Small intestine (tissue), 7 donors: ENCODE results near the gene DSCAML1. TPM values are rescaled to one million over a fixed set of nuclear protein-coding genes. Genes with fewer than 3 reads are reported as not detected.

ENCODE experiments used
- DNase-seq, 2 donors: peaks; one replicate each; pipeline versions ENCODE4 v3.0.0 to v3.0.0-alpha.2; 2013
- FAIRE-seq: peaks from 2 replicates; lab custom pipeline; 2012; peaks lifted over from hg19 to GRCh38; lab: Jason Lieb, UNC
- H3K27ac ChIP-seq, 3 donors: one replicate each; pipeline ENCODE4 v1.5.1; 2013; ENCODE audit warnings: low read length in 2 of 3, mild to moderate bottlenecking in 2 of 3, control low read depth in 1 of 3, inconsistent platforms in 1 of 3, low read depth in 1 of 3, moderate library complexity in 1 of 3
- H3K27me3 ChIP-seq, 3 donors: one replicate each; pipeline ENCODE4 v1.6.1; 2013; ENCODE audit warnings: low read length in 3 of 3, inconsistent platforms in 1 of 3; ENCODE audit not compliant: control insufficient read depth in 3 of 3, insufficient read depth in 3 of 3
- H3K36me3 ChIP-seq, 3 donors: one replicate each; pipeline ENCODE4 v1.6.1; 2013; ENCODE audit warnings: low read length in 3 of 3, inconsistent platforms in 1 of 3, low read depth in 1 of 3, mild to moderate bottlenecking in 1 of 3, moderate library complexity in 1 of 3; ENCODE audit not compliant: control insufficient read depth in 3 of 3, insufficient read depth in 2 of 3
- H3K4me1 ChIP-seq, 3 donors: one replicate each; pipeline ENCODE4 v1.6.1; 2013; ENCODE audit warnings: low read length in 2 of 3, inconsistent platforms in 1 of 3, low read depth in 1 of 3, mild to moderate bottlenecking in 1 of 3, moderate library complexity in 1 of 3; ENCODE audit not compliant: control insufficient read depth in 3 of 3, insufficient read depth in 2 of 3
- H3K4me3 ChIP-seq, 3 donors: one replicate each; pipeline ENCODE4 v1.5.1; 2013; ENCODE audit warnings: low read length in 3 of 3, control low read depth in 1 of 3, inconsistent platforms in 1 of 3, low read depth in 1 of 3, mild to moderate bottlenecking in 1 of 3, moderate library complexity in 1 of 3
- H3K9me3 ChIP-seq, 2 donors: one replicate each; pipeline ENCODE4 v1.6.1; 2013; ENCODE audit warnings: low read depth in 1 of 2, low read length in 1 of 2; ENCODE audit not compliant: control insufficient read depth in 2 of 2, insufficient read depth in 1 of 2
- WGBS, 3 donors: extraction: QIAGEN DNeasy Blood & Tissue Kit; methylation state at CpG; one replicate each; pipeline ENCODE4 v1.1.7; 2013; 5-methylcytosine and 5-hydroxymethylcytosine counted together
- polyA plus RNA-seq, 4 donors: library from polyadenylated mRNA; stranded (reverse) in 3 of 4; unstranded in 1 of 4; fragments of 200-250 nt in 3 of 4; fragments of 120-200 nt in 1 of 4; gene quantifications; one replicate each; pipeline versions ENCODE4 v1.2.1 to v1.2.3, GENCODE V29; 2013
- donor health status: healthy with polysubstance abuse.
- donor health status: control.
- donor health status: control.
- donor health status: Bipolar disorder and iron deficiency.
- donor health status: healthy.

DSCAML1 gene
- polyA plus RNA-seq, 4 donors: under 0.01 to 3.3 (median 0.22) TPM; not detected in 1

- Histone ChIP-seq H3K27ac (no peak overlapping the region), H3K4me1 (no peaks in the 10 kb centered on the region), H3K27me3 (peaks cover 0 to 3% (median 0%) of the 10 kb centered on the region in 3 donors), H3K36me3 (no peaks in the 10 kb centered on the region), H3K4me3 (no peak overlapping the region), H3K9me3 (no peaks in the 10 kb centered on the region)
- WGBS, 3 donors: 60 to 78% (median 72%) methylated on average over 7 of the region's 7 CpGs
- FAIRE-seq (no peak), DNase-seq (no peak)
These were observed 184.8 kb downstream of the DSCAML1 start for GRCh38 chr11:117612177-117612576.

DNA sequence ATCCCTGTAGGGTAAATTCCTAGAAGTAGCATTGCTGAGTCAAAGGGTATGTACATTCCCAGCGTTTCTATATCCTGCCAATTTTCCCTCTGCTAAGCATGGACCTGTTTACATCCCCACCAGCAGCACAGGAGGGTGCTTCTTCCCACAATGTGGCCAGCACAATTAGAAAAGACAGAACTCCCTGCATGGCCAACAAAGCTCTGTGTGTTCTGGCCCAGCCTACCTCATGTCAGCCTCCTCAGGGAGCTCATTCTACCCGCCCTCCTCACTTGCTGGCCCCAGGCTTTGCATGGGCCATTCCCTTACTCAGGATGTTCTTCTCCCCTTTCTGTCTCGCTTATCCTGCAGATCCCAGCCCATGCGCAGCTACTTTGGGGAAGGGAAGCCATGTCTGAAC lies 186.1 kb downstream of the DSCAML1 start:
- H3K4me3 ChIP-seq: no peak overlapping the region
- no peaks in the 10 kb centered on the region for H3K4me1 ChIP-seq
- FAIRE-seq: no peak
- H3K27ac ChIP-seq: no peak overlapping the region
- peaks cover 0 to 3% (median 0%) of the 10 kb centered on the region in 3 donors for H3K27me3 ChIP-seq
- no peaks in the 10 kb centered on the region for H3K9me3 ChIP-seq
- no peak for DNase-seq
- H3K36me3 ChIP-seq: no peaks in the 10 kb centered on the region
- 74 to 82% (median 78%) methylated on average over 4 of the region's 4 CpGs for WGBS, 3 donors

GRCh38 chr11:117610045-117610444 lies 187.0 kb downstream of the DSCAML1 start:
- 53 to 66% (median 59%) methylated on average over 4 of the region's 4 CpGs for WGBS, 3 donors

DNA sequence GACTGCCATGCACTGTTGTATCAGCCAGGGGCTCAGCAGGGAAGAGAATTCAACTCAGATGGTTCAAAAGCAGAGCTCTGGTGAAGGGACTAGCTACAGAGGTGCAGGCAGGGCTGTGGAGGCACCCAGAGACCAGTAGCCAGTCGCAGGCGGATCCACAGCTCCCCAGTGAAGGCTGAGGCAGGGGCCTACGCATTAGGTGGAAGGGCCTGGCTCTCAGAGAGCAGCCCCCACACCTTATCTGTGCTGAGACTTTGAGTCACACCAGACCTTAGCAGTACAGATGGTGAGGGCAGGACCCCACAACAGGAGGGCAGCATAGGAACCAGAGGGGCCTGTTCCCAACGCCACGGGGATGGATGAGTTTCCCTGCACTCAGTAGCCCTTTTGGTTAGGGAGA lies 189.6 kb downstream of the DSCAML1 start:
- H3K9me3 ChIP-seq: no peaks in the 10 kb centered on the region
- 87 to 90% (median 89%) methylated on average over 5 of the region's 5 CpGs for WGBS, 3 donors
- peaks cover 0 to 3% (median 0%) of the 10 kb centered on the region in 3 donors for H3K27me3 ChIP-seq
- FAIRE-seq (no peak), DNase-seq (no peak)
- H3K36me3 ChIP-seq: no peaks in the 10 kb centered on the region
- no peak overlapping the region for H3K27ac ChIP-seq
- H3K4me3 ChIP-seq: no peak overlapping the region
- no peaks in the 10 kb centered on the region for H3K4me1 ChIP-seq

More at GRCh38 chr11:117610045-117610444, 187.0 kb downstream of the DSCAML1 start:
- no peak overlapping the region for H3K4me3 ChIP-seq
- H3K9me3 ChIP-seq: no peaks in the 10 kb centered on the region
- peaks cover 0 to 3% (median 0%) of the 10 kb centered on the region in 3 donors for H3K27me3 ChIP-seq
- FAIRE-seq: no peak
- no peaks in the 10 kb centered on the region for H3K4me1 ChIP-seq
- H3K27ac ChIP-seq: no peak overlapping the region
- no peaks in the 10 kb centered on the region for H3K36me3 ChIP-seq
- DNase-seq: no peak

DNA sequence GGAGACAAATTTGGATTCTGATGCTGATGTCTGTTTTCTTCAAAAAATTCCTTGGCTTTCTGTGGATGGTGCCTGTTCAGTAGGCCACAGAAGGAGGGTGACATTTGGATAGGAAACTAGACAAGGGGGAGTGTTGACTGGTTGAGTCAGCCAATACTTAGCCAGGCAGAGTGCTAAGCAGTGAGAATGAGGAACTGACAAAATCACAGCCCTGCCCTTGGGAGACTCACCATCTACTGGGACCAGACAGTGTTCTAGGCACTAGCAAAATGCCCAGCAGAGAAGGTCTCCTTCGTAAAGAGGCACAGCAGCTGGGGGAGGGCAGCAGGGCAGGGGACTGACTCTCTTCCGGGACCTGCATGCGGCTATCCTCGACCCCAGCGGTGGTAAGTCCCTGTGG lies 190.2 kb downstream of the DSCAML1 start:
- WGBS, 3 donors: 84 to 93% (median 91%) methylated on average over 5 of the region's 5 CpGs
- Histone ChIP-seq H3K9me3 (no peaks in the 10 kb centered on the region), H3K27ac (no peak overlapping the region), H3K36me3 (no peaks in the 10 kb centered on the region), H3K4me3 (no peak overlapping the region), H3K4me1 (no peaks in the 10 kb centered on the region), H3K27me3 (peaks cover 0 to 3% (median 0%) of the 10 kb centered on the region in 3 donors)
- FAIRE-seq: no peak
- DNase-seq: no peak

DNA sequence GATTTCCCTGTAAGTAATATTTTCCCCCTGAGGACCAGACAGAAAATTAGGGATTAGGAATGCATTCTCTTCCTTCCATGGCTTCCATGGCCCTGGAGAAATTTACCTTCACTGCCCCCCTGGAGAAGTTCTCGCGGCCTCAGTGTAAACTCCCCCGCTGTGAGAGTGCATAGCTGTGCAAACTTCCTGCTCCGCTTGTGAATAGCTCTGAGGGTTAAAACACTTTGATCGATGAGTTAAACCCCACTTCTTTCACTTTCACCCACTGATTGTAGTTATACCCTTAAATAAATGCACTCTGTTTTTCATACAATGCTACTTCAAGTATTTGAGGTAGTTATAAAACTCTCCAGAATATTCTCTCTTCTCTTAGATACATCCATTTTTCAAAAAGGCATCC lies 190.8 kb downstream of the DSCAML1 start:
- WGBS, 3 donors: 21 to 38% (median 24%) methylated on average over 5 of the region's 5 CpGs
- H3K27me3 ChIP-seq: peaks cover 0 to 3% (median 0%) of the 10 kb centered on the region in 3 donors
- H3K4me1 ChIP-seq: no peaks in the 10 kb centered on the region
- H3K9me3 ChIP-seq: no peaks in the 10 kb centered on the region
- FAIRE-seq: no peak
- no peak overlapping the region for H3K27ac ChIP-seq
- no peaks in the 10 kb centered on the region for H3K36me3 ChIP-seq
- DNase-seq: no peak
- no peak overlapping the region for H3K4me3 ChIP-seq

- no peak overlapping the region for H3K4me3 ChIP-seq
- H3K27me3 ChIP-seq: peaks cover 0 to 3% (median 0%) of the 10 kb centered on the region in 3 donors
- no peak overlapping the region for H3K27ac ChIP-seq
- no peak for DNase-seq
- WGBS, 3 donors: 88 to 93% (median 92%) methylated on average over 8 of the region's 8 CpGs
- H3K36me3 ChIP-seq: no peaks in the 10 kb centered on the region
- H3K9me3 ChIP-seq: no peaks in the 10 kb centered on the region
- no peaks in the 10 kb centered on the region for H3K4me1 ChIP-seq
- no peak for FAIRE-seq
These were observed 191.7 kb downstream of the DSCAML1 start for GRCh38 chr11:117605331-117605730.

- no peak overlapping the region for H3K27ac ChIP-seq
- no peak overlapping the region for H3K4me3 ChIP-seq
- H3K4me1 ChIP-seq: no peaks in the 10 kb centered on the region
- FAIRE-seq (no peak), DNase-seq (no peak)
- WGBS, 3 donors: 54 to 71% (median 70%) methylated on average over 14 of the region's 14 CpGs
- peaks cover 0 to 11% (median 0%) of the 10 kb centered on the region in 3 donors for H3K27me3 ChIP-seq
- no peaks in the 10 kb centered on the region for H3K9me3 ChIP-seq
- no peaks in the 10 kb centered on the region for H3K36me3 ChIP-seq
These were observed 192.6 kb downstream of the DSCAML1 start for GRCh38 chr11:117604336-117604995.
